GM19238 (cell line): ENCODE data around the gene RERE.
A peak's percentile ranks its signal among the peaks of the same experiment; 100 is the strongest.

Experiments used
- DNase-seq: peaks from one replicate; pipeline ENCODE4 v3.0.0; 2011; ENCODE audit warnings: low spot score; ENCODE audit not compliant: insufficient read length

The RERE gene

DNA sequence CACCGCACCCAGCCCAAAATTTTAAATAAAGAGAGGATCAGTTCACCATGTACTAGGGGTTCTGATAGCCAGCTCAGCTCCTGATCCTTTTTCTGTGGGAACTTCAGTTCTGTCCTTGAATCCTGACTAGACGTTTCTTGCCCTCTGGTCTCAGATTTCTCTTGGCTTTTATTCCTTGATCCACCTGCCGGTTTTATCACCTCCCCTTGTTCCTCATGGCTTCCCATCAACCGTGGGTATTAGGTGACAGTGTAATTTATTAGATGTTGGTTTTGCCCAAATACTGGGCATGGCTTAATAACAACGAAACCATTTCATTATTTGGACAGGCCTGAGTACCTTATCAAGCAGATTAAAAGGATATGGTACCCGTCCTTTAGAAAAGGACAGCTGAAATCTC lies 477.0 kb downstream of the RERE start:
- no peak for DNase-seq

DNA sequence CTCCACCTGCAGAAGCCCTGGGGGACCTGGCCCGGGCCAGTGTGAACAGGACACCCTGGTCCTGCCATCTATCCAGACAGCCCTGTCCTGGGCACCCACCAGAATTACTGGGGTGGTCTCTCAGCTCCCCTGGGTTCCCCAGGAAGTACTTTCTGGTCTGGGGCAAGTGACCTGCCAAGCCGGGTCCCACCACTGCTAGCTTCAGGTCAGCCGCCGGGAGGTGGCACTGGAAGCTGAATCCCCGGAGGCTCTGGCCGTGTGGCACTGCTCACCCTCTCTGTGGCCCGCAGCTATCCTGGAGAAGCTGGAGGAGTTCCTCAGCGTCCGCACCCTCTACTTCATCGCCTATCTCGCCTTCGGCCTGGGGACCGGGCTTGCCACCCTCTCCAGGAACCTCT lies 478.2 kb downstream of the RERE start:
- no peak for DNase-seq

DNA sequence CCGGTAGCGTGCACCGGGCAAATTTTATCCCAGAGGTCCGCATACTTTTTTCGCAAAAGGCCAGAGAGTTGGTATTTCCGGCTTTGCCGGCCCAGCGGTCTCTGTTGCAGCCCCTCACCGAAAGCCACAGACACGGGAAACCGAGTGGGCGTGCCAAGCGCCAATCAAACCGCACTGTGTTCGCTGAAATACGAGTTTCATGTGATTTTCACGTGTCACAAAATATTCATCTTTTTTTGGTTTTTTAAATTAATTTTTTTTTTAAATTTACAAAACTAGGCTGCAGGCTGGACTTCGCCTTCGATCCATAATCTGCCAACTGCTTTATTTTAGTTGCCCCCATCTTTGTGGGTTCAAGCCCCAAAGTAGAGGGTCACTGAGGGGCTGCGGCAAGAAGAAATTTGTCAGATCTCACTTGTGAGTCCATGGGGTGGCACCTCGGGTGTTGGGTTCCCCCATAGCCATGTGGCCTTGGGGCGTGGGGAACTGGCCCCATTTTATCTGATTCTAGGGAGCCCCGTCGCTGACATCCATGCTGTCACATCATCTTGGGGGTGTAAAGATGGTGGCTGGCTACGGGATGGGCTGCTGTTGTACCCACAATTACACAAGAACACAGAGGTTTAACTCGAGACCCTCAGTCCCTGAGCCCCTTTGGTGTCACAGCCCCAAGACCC lies 478.8 kb downstream of the RERE start:
- no peak for DNase-seq

DNA sequence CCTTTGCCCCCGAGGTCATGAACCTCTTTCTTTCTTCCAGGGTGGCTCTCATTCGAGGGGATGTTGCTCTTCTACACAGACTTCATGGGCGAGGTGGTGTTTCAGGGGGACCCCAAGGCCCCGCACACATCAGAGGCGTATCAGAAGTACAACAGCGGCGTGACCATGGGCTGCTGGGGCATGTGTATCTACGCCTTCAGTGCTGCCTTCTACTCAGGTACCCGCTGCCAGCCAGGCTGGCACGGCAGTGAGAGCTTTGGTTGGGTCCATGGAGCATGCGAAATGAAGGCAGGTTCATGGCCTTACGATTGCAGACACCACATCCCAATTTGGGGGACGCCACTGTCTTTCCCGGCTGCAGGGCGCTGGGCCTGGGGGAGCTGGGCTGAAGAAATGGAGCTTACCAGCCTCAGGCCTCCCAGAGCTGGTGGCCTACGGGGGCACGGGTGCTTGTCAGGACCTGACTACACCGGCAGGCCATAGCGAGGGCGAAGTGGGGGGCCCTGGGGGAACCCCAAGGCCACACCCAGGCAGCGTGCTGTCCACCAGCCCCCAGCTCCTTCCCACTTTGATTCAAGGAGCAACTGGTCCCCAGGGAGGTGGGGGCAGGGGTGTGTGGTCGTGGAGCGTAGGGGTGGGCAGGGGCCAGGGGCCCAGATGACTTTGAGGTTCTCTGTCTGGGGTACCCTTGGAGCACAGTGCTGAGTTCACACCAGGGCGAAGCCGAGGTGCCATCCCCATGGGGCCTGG lies 479.5 kb downstream of the RERE start:
- DNase-seq: no peak

DNA sequence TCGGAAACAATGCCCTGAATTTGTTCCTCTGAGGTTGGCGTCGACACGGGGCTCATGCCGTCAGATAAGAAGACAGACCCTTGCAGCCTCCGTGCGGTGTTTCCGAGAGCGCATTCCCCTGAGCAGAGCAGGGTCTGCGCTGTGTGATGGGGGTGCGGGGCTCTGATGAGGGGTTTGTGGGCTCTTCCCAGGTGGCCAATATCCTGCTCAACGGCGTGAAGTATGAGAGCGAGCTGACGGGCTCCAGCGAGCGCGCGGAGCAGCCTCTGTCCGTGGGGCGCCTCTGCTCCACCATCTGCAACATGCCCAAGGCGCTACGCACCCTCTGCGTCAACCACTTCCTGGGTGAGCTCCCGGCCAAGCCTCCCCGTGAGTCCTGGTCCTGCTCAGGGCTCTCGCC lies 482.2 kb downstream of the RERE start:
- no peak for DNase-seq

DNA sequence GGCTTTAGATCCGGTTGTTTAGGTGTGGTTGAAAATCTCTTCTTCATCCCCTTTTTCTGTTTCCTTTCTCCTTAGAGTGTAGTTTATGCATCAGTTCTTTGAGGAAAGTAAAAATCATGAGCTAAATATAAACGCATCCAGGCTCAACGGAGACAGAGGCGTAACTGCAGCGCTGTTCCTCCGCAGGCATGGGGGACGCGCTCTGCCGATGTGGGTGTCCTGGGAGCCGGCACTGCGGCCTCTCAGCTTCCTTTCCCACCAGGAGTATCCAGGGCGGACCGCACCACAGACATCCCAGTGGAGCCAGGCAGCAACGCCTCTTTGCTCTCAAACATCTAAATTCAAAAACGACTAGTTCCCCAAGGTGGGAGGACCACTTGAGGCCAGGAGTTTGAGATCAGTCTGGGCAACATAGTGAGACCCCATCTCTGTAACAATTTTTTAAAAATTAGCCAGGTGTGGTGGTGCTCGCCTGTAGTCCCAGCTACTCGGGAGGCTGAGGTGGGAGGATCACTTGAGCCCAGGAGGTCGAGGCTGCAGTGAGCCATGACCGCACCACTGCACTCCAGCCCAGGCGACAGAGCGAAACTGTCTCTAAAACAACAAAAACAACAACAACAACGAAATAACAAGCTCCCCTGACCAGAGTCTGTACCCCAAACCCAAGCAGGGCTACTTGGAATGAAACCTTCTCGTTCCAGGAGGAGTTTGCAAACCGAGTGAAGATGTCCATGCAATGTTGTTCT lies 483.2 kb downstream of the RERE start:
- no peak for DNase-seq

DNA sequence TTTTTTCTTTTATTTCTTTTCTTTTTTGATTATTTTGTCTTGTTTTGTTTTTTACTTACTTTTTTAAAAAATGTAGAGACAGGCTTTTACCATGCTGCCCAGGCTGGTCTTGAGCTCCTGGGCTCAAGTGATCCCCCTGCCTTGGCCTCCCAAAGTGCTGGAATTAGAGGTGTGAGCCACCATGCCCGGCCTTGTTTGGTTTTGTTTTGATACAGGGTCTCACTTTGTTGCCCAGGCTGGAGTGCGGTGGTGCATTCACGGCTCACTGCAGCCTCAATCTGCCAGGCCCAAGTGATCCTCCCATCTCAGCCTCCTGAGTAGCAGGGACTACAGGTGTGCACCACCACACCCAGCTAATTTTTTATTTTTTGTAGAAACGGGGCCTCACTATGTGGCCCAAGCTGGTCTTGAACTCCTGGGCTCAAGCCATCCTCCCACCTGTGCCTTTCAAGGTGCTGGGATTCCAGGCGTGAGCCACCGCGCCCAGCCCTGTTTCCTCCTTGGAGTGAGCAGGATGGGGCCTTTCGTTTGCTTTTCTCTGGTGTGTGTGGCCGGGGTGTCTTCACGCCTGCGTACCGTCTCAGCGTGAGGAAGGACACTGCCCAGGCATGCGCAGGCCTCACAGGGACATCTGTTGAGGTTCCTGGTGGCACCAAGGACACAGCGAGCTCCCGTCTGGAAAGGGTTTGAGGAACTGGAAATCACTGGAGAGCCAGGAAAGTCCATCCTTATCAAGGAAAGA lies 484.0 kb downstream of the RERE start:
- DNase-seq: no peak

DNA sequence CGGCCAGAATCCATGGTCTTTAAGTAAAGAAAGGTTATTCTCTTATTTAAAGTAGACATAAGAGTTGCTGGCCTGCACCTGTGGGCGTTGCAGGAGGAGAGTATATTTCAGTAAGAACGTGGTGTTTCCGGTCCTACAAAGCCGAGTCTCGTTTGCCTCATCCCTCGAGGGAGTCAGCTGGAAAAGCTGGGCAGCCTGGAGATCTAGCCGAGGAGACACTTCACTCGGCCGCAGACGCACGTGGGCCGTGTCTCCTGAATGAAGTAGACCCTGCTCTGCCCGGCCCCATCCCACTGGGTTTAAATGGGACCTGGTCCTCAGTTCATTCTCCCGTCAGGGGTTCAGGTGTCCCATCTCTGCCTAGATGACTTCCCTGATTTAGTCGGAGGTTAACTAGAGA lies 484.6 kb downstream of the RERE start:
- DNase-seq: no peak

DNA sequence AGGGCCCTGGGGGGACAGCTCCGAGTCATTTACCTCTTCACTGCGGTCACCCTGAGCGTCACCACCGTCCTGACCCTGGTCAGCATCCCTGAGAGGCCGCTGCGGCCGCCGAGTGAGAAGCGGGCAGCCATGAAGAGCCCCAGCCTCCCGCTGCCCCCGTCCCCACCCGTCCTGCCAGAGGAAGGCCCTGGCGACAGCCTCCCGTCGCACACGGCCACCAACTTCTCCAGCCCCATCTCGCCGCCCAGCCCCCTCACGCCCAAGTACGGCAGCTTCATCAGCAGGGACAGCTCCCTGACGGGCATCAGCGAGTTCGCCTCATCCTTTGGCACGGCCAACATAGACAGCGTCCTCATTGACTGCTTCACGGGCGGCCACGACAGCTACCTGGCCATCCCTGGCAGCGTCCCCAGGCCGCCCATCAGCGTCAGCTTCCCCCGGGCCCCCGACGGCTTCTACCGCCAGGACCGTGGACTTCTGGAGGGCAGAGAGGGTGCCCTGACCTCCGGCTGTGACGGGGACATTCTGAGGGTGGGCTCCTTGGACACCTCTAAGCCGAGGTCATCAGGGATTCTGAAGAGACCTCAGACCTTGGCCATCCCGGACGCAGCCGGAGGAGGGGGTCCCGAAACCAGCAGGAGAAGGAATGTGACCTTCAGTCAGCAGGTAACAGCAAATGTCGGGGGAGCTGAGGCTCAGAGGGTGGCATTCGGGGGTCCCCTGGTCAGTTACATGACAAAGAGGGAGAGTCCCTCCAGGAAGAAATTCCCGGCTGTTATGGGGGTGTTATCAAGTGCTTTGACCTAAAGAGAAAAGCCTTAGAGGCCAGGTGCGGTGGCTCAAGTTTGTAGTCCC lies 486.9 kb downstream of the RERE start:
- DNase-seq: no peak

DNA sequence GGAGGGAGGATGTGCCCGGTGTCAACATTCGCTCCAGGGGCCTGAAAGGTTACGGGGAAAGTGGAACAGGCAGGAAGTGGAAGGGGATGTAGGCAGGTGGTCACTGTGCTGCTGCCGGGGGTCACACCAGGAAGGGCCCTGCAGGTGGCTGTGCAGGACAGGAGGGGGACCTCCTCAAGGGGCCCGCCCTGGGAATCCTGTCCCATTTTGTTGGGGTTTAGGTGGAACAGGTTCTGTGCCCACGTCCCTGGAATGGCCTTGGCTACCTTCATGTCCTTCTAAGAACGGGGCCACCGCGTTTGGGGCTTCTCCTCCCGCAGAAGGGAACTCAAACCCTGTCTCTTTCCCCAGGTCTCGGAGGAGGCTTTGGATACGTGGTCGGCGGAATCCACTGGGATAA lies 487.6 kb downstream of the RERE start:
- DNase-seq: no peak

DNA sequence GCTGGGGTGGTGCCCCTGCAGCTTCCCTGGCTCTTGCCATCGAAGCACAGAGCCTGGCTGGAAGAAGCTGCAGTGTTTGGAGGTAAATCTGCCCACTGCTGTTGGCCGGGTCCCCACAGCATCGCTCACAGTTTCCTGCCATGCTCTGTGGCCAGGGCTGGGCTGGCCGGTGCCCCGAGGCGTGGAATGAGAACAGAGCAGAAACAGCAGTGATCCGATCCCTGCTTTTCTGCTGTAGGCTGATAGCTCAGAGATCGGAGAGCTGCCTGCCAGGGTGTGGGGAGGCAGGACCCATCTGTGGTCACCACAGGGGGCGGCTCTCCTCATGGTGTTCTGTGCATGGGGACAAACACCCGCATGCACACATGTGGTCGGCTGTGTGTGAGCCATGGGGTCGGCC lies 488.0 kb downstream of the RERE start:
- DNase-seq: no peak

DNA sequence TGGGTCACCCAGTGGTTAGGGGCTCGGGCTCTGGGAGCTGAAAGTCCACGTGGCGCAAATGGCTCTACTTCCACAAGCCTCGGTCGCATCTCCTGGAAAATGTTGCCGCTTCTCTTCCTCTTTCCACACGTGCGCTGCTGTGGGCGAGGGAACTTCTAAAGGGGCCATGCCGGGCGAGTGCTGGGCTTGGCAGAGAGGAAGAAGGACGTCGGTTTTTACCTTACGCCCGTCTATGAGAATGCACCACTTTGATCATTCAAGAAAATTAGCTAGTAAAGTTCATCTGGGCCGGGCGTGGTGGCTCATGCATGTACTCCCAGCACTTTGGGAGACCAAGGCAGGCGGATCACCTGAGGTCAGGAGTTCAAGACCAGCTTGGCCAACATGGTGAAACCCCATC lies 489.2 kb downstream of the RERE start:
- no peak for DNase-seq

DNA sequence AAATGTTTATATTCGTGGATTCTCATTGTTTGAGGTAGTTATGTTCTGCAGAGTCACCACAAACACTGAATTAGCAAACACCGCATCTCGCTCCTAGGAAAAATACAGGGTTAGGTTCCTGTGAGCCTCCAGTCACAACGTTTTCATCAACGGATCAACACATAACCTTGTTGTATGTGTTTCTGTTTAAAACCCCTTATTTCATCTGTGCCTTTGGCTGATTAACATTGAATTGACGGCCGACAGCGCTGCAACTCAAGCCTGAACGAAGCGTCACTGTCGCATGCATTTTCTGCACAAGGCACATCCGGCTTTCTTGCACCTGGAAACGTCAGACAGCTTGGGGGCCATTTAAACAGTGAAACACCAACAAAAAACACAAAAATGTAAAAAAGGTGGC lies 491.2 kb downstream of the RERE start:
- DNase-seq: no peak

DNA sequence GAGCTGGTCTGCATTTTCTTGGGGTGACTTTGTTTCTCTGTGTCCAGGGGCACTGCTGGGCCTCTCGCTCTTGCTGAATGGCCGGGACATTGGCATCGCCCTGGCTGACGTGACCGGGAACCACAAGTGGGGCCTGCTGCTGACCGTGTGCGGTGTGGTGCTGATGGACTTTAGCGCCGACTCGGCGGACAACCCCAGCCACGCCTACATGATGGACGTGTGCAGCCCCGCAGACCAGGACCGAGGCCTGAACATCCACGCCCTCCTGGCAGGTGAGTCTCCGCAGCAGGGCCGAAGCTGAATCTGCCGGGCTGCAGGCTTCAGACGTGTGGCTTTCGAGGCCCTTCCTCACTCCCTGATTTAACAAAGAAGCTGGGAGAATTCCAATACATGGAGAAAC lies 491.7 kb downstream of the RERE start:
- DNase-seq: no peak

DNA sequence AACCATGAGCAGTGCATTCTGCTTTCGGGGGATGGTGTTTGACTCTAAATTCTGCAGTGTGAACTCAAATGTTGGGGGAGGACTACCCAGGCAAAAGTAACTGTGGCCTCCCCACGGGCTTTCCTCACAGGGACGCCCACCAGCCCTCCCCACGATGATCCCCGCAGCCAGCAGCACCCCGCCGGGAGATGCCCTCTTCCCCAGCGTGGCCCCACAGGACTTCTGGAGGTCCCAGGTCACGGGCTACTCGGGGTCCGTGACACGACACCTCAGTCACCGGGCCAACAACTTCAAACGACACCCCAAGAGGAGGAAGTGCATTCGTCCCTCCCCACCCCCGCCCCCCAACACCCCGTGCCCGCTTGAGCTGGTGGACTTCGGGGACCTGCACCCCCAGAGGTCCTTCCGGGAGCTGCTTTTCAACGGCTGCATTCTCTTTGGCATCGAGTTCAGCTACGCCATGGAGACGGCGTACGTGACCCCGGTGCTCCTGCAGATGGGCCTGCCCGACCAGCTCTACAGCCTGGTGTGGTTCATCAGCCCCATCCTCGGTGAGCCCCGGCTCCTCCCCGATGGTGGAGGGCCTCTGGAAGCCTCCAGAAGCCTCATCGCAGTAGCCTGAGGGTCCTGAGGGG lies 493.1 kb downstream of the RERE start:
- no peak for DNase-seq

DNA sequence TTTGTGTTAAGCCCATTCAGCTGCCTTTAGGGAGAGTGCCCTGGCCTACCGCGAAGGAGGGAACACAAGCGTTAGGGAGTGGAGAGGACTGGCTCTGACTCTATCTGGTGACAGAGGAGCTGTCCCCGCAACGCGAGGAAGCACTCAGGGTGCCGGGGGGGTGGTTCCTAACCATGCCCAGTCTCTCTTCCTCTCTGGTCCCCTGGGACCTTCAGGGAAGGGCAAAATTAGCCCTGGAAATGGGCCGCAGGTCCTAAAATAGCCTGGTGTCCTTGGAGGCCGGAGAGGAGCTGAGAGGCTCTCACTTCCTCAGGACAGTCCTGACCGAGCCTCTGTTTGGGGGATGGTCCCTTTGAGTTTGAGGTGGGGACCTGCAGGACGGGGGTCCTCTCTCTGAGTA lies 493.7 kb downstream of the RERE start:
- DNase-seq: no peak

DNA sequence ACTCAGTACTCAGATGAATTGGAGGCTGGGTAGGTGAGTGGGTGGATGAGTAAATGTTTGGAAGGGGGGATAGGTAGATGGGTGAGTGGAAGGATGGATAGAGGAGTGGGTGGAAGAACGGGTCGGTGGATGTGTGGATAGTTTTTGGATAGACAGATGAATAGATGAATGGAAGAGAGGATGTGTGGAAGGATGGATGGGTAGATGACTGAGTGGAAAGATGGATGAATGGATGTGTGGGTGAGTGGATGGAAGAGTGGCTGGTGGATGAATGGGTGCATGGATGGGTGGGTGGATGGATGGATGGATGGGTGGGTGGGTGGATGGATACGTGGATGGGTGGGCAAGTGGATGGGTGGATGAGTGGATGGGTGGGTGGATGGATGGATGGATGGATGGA lies 495.8 kb downstream of the RERE start:
- no peak for DNase-seq

DNA sequence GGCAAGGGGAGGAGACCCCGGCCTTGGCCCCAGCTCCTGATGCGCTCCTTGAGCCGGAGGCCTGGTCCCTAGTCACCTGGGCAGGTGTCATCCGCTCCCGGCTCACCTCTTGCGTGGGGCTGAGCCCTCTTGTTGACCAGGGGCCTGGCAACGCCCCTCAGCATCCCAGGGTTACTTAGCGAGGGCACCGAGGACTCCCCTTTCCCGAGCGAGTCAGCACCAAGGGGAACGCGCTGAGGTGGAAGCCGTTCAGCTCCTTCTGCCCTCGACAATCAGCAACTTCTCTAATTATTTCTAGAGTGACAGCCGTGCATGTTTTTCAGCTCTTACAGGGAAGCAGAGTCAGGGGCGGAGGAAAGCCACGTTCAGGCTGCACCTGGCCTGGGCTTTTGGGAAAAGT lies 499.0 kb downstream of the RERE start:
- no peak for DNase-seq

DNA sequence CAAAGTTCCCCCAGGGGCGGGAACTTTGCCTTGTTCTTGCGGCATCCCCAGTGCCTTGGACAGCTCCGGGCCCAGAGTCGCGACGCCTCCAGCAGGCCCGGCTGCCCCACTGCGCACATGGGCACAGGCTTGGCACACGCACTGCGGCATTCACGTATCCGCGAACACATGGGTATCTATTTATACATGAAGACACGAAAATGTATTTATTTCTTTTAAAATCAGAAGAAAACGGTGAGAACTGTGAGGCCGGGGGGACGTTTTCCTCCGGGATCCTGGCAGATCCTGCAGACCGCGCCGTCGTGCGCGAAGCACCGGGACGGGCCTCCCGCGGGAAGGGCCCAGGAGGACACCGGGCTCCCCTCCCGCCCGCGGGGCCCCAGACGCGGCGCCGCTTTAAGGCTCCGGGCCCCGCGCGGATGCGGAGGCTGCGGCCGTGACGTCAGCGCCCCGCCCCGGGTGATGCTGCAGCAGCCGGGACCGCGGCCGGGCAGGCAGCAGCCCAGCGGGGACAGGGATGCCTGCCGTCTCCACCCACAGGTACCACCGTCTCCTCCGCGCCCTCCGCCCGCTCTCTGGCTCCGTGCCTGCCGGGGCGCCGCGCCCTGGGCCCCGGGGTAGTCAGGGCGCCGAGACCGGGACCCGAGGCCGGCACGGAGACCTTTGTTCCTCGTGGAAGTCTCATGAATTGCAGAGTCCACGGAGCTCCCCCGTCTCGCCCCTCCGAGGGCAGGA lies 499.6 kb downstream of the RERE start, which contains the start of gene SLC45A1:
SLC45A1 (plus strand) TSS at position 468 of the 735 bp plus-strand sequence. CDS start 6,216 bp downstream, outside the sequence.
- DNase-seq: peak; percentile 74
